Parathyroid adenoma (tissue), 2 donors: Measurements from ENCODE around the gene WDR70.

ENCODE experiments used
- H2AFZ ChIP-seq: fragments of 300-600 bp; sonication (generic); one replicate; pipeline ENCODE4 v1.7.0; 2017; ENCODE audit warnings: antibody characterized with exemption, mild to moderate bottlenecking
- H3K27ac ChIP-seq: fragments of 300-600 bp; sonication (generic); one replicate; pipeline ENCODE4 v1.7.0; 2017
- H3K27me3 ChIP-seq: fragments of 300-600 bp; sonication (generic); one replicate; pipeline ENCODE4 v1.7.0; 2017; ENCODE audit warnings: low read length; ENCODE audit not compliant: control insufficient read depth, insufficient read depth
- H3K36me3 ChIP-seq: fragments of 300-600 bp; sonication (generic); one replicate; pipeline ENCODE4 v1.7.0; 2017; ENCODE audit warnings: low read length; ENCODE audit not compliant: control insufficient read depth, insufficient read depth
- H3K4me1 ChIP-seq: fragments of 300-600 bp; sonication (generic); one replicate; pipeline ENCODE4 v1.7.0; 2017; ENCODE audit warnings: control low read depth
- H3K4me2 ChIP-seq: fragments of 300-600 bp; sonication (generic); one replicate; pipeline ENCODE4 v1.7.0; 2017; ENCODE audit warnings: low read length
- H3K4me3 ChIP-seq: fragments of 300-600 bp; sonication (generic); one replicate; pipeline ENCODE4 v1.7.0; 2017; ENCODE audit warnings: low read depth, low read length
- H3K79me2 ChIP-seq: fragments of 300-600 bp; sonication (generic); one replicate; pipeline ENCODE4 v1.7.0; 2017; ENCODE audit warnings: control low read depth
- H3K9ac ChIP-seq: fragments of 300-600 bp; sonication (generic); one replicate; pipeline ENCODE4 v1.7.0; 2017; ENCODE audit warnings: mild to moderate bottlenecking
- H3K9me3 ChIP-seq: fragments of 300-600 bp; sonication (generic); one replicate; pipeline ENCODE4 v1.7.0; 2017; ENCODE audit warnings: low read length; ENCODE audit not compliant: control insufficient read depth
- TF ChIP-seq, protein P1 (sequence below): fragments of 300-600 bp; sonication (generic); IDR thresholded peaks from one replicate; pipeline ENCODE4 v1.7.0; 2017; ENCODE audit warnings: antibody characterized with exemption, mild to moderate bottlenecking
- donor health status: primary hyperparathyroidism.

Gene WDR70

GRCh38 chr5:37695647-37696046 is 316.5 kb downstream of the WDR70 start:
- Histone ChIP-seq H3K79me2 (no peaks in the 10 kb centered on the region), H3K9ac (no peak overlapping the region), H3K4me2 (no peak overlapping the region), H3K4me1 (no peaks in the 10 kb centered on the region), H3K36me3 (no peaks in the 10 kb centered on the region), H2AFZ (no peak overlapping the region), H3K4me3 (no peak overlapping the region), H3K9me3 (no peaks in the 10 kb centered on the region), H3K27me3 (no peaks in the 10 kb centered on the region), H3K27ac (no peak overlapping the region)
- TF ChIP-seq, protein P1, sequence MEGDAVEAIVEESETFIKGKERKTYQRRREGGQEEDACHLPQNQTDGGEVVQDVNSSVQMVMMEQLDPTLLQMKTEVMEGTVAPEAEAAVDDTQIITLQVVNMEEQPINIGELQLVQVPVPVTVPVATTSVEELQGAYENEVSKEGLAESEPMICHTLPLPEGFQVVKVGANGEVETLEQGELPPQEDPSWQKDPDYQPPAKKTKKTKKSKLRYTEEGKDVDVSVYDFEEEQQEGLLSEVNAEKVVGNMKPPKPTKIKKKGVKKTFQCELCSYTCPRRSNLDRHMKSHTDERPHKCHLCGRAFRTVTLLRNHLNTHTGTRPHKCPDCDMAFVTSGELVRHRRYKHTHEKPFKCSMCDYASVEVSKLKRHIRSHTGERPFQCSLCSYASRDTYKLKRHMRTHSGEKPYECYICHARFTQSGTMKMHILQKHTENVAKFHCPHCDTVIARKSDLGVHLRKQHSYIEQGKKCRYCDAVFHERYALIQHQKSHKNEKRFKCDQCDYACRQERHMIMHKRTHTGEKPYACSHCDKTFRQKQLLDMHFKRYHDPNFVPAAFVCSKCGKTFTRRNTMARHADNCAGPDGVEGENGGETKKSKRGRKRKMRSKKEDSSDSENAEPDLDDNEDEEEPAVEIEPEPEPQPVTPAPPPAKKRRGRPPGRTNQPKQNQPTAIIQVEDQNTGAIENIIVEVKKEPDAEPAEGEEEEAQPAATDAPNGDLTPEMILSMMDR: no peak

GRCh38 chr5:37696190-37697021 is 317.3 kb downstream of the WDR70 start:
- Histone ChIP-seq H3K79me2 (no peaks in the 10 kb centered on the region), H3K9me3 (no peaks in the 10 kb centered on the region), H3K4me1 (no peaks in the 10 kb centered on the region), H3K4me3 (no peak overlapping the region), H2AFZ (no peak overlapping the region), H3K4me2 (no peak overlapping the region), H3K9ac (no peak overlapping the region), H3K27ac (no peak overlapping the region), H3K27me3 (no peaks in the 10 kb centered on the region), H3K36me3 (no peaks in the 10 kb centered on the region)
- TF ChIP-seq, protein P1: no peak

- H2AFZ ChIP-seq: no peak overlapping the region
- TF ChIP-seq, protein P1: no peak
- H3K27me3 ChIP-seq: no peaks in the 10 kb centered on the region
- H3K36me3 ChIP-seq: no peaks in the 10 kb centered on the region
- H3K4me2 ChIP-seq: no peak overlapping the region
- H3K4me1 ChIP-seq: no peaks in the 10 kb centered on the region
- no peak overlapping the region for H3K27ac ChIP-seq
- no peak overlapping the region for H3K9ac ChIP-seq
- H3K9me3 ChIP-seq: no peaks in the 10 kb centered on the region
- no peak overlapping the region for H3K4me3 ChIP-seq
- H3K79me2 ChIP-seq: no peaks in the 10 kb centered on the region
These were observed 322.8 kb downstream of the WDR70 start for GRCh38 chr5:37701868-37702267.

DNA sequence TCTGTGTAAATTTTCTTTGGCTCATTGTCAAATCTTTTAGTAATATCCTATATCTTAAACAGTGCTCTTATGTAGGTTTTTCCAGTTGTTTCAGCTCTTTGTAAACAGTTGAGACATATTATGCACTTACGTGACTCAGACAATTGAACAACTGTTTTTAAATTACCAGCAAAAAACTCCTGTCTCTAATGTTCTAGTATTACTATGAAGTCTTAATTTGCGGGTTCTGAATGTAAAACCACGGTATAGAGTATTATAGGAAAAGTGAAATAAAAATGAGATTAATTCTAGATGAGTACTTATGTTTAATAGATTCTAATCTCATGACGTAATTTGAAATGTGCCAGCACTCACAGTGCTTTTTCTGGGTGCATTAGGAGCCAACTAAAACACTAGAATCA is 324.7 kb downstream of the WDR70 start:
- no peaks in the 10 kb centered on the region for H3K4me1 ChIP-seq
- H3K27ac ChIP-seq: no peak overlapping the region
- no peaks in the 10 kb centered on the region for H3K36me3 ChIP-seq
- no peaks in the 10 kb centered on the region for H3K27me3 ChIP-seq
- no peak overlapping the region for H2AFZ ChIP-seq
- H3K9ac ChIP-seq: no peak overlapping the region
- H3K4me3 ChIP-seq: no peak overlapping the region
- H3K9me3 ChIP-seq: no peaks in the 10 kb centered on the region
- H3K4me2 ChIP-seq: no peak overlapping the region
- no peaks in the 10 kb centered on the region for H3K79me2 ChIP-seq
- TF ChIP-seq, protein P1: no peak

GRCh38 chr5:37704406-37704805 is 325.3 kb downstream of the WDR70 start:
- Histone ChIP-seq H2AFZ (no peak overlapping the region), H3K4me2 (no peak overlapping the region), H3K9ac (no peak overlapping the region), H3K4me3 (no peak overlapping the region), H3K79me2 (no peaks in the 10 kb centered on the region), H3K27me3 (no peaks in the 10 kb centered on the region), H3K27ac (no peak overlapping the region), H3K9me3 (no peaks in the 10 kb centered on the region), H3K4me1 (no peaks in the 10 kb centered on the region), H3K36me3 (no peaks in the 10 kb centered on the region)
- TF ChIP-seq, protein P1: no peak
